Uterus (tissue), 2 donors: ENCODE data around the gene KCNJ10.

Experiments
- POLR2A ChIP-seq, 2 donors: fragments of 450-650 bp; IDR thresholded peaks; one replicate each; pipeline ENCODE4 v1.6.1; 2016; ENCODE audit warnings: antibody characterized with exemption in 2 of 2, mild to moderate bottlenecking in 1 of 2, moderate library complexity in 1 of 2
- TF ChIP-seq, protein P1 (sequence below), 4 experiments: fragments of 200-600 bp in 2 of 4; fragments of 450-650 bp in 2 of 4; sonication (generic) in 2 of 4; IDR thresholded peaks; one replicate each; pipeline ENCODE4 v1.5.1; 2016 to 2019; ENCODE audit warnings: antibody characterized with exemption in 4 of 4, mild to moderate bottlenecking in 2 of 4, moderate library complexity in 1 of 4

DNA sequence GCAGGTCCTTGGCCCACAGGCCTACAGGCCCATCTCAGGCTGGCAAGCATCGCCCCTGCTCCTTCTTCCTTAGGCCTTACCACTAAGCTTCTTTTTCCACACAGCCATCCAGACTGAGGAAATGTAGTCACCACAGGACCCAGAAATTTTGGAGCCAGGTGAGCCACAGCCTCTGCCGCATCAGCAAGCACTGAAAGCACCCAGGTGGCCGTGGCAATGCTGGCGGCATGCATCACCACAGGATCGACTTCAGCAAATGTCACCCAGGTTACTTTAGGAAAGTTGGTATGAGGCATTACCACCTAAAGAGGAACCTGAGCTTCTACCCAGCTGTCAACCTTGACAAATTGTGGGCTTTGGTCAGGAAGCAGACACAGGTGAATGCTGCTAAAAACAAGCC, 49.8 kb downstream of the KCNJ10 start:
- TF ChIP-seq POLR2A (IDR thresholded peaks at IDR 0.05), result no peak
- TF ChIP-seq, protein P1, sequence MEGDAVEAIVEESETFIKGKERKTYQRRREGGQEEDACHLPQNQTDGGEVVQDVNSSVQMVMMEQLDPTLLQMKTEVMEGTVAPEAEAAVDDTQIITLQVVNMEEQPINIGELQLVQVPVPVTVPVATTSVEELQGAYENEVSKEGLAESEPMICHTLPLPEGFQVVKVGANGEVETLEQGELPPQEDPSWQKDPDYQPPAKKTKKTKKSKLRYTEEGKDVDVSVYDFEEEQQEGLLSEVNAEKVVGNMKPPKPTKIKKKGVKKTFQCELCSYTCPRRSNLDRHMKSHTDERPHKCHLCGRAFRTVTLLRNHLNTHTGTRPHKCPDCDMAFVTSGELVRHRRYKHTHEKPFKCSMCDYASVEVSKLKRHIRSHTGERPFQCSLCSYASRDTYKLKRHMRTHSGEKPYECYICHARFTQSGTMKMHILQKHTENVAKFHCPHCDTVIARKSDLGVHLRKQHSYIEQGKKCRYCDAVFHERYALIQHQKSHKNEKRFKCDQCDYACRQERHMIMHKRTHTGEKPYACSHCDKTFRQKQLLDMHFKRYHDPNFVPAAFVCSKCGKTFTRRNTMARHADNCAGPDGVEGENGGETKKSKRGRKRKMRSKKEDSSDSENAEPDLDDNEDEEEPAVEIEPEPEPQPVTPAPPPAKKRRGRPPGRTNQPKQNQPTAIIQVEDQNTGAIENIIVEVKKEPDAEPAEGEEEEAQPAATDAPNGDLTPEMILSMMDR (IDR thresholded peaks at IDR 0.05), result no peak
